Inflammatory macrophage treated with lipopolysaccharide for 1 hour (primary cell): ENCODE measurements around the gene FADS2.
"Not testable (repeated sequence)": the region's sequence is repeated elsewhere in the genome, so short reads cannot be mapped to it uniquely, and the experiment has no call there.

Experiments used
- DNase-seq, 2 donors: peaks; one replicate each; pipeline ENCODE4 v3.0.0-alpha.2; 2020 to 2022

FADS2 gene

DNA sequence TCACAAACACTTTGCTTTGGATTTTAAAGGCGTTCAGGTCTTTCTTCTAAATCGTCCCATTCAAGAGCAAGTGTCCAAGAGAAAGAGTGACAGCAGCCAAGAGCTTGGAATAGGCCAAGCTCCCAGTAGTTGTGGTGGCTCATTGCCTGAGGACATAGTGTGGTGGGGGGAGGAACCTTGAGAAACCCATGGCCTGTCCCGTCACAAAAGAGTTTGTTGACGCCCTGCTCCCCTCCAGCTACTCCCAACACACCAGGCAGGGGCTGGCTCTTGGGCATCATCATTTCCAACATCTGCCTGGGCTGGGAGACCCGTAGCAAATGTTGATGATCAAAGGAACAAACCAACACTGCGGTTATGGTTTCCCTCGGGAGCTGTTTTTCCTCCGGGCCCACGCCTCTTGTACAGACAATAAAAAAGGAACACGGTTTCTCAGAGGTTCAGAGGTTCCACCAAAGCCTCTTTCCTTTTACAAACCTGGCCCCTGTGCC, 42.5 kb downstream of the FADS2 start:
- no peak for DNase-seq

DNA sequence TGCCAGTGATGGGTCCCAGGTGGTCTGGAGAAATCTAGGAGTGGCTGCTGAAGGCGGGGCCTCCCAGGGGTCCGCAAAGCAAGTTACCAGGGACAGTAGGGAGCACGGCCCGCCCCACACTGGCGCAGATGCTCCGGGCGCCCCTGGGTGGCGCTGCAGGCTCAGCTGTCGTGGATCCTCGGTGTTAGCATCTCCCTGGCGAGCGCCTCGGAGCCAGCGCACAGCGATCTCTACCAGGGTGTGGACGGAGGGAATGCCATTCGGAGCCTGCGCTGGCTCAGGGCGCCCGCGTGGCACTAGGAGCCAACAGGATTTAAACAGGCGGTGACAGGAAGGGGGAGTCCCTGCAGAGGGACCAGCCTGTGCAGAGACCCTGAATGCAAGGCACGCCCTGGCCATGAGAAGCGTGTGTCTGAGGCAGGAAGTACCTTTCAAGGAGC, 43.1 kb downstream of the FADS2 start:
- DNase-seq, result peak; percentile 43 to 76

DNA sequence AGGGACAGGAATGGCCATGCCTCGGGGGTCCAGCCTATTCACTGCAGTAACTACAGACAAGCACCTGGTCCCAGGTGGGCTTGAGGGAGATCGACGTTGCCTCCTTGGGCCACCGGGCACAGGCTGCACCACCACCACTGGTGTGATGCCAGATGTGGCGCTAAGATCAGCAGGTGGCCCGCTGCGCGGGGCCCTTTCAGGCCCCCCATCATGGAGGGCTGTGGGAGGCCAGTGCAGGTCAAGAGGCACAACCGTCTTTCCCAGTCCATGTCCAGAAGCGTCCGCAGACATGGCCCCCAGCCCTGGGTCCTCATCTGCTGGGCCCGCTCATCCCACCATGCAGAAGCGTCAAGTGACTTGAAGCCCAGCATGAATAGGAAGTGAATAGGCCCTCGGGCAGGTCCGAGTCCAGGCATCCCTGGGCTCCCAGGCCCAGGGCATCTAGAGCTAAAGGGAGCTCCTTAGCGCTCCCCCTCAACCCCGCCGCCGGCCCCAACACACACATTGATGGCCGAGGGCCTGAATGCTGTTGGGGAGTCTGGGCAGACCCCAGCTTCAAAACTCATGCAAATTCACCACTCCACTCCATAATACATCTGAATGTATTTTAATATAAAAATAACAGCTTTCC, 45.0 kb downstream of the FADS2 start:
- no peak for DNase-seq

DNA sequence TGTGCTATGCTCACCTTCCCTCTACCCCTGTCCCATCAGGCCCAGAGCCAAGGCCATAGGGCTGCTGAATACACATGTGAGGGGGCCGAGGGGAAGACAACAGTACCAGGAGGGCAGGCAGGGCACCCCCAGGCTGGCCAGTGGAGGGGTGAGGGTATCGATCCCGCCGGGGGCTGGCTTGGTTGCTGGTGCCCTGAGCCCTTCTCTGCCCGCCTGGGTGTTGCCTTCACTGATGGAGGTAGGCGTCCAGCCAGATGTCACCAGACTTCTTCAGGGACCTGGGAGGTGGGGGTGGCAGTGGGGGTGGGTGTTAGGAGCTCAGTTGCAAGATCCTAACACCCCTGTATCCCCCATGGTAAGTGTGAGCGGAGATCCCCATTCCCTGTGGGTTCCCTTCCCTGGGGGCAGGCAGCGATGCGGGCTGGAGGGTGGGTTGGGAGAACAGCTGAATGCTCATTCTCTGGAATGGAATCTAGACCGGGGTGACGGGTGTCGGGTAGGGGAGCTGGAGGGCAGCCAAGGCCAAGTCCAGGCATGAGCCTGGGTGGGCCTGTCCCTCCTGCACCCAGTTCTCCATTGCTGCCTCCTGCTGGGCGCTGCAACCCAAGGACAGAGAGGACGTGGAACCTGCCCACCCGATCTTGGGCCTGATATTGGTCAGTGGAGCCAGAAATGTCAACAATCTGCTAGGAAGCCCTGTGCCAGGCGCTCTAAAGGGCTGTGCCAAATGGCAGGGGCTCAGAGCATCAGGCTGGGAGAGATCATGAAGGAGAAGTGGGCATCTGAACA, 45.7 kb downstream of the FADS2 start:
- no peak for DNase-seq

DNA sequence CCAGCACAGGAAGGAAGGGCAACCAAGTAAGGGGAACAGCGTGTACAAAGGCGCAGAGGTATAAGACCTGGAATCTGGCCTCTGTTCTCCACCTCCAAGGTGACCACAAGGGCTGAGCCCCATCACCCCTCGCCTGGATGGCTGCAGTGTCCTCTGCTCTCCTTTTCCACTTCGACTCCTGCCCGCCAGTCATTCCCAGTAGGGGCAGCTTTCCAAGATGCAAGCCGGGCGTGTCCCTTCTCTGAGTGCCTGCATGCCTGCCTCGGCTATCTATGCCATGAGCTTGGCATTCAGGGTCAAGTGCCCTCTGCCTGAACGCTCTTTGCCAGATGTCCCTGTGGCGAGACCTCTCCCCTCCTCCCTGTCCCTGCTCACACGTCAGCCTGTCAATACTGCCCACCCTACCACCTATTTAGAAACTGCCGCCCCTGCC, 46.3 kb downstream of the FADS2 start:
- no peak for DNase-seq

DNA sequence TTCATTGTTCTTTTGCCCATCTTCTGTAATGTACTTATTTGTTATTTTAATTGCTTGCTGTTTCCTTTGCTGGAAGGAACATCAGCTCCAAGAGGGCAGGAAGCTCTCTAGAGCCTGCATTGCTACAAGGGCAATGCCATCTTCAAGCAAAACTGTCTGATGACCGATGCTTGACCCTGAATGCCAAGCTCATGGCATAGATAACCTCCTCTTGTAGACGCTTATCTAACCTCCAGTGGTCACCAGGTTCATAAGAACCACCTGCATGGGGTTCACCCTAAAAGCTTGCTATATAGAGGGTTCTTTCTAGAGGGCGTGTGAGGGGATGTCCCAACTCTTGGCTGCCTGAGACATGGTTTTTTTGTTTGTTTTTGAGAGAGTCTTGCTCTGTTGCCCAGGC, 46.8 kb downstream of the FADS2 start:
- no peak for DNase-seq

DNA sequence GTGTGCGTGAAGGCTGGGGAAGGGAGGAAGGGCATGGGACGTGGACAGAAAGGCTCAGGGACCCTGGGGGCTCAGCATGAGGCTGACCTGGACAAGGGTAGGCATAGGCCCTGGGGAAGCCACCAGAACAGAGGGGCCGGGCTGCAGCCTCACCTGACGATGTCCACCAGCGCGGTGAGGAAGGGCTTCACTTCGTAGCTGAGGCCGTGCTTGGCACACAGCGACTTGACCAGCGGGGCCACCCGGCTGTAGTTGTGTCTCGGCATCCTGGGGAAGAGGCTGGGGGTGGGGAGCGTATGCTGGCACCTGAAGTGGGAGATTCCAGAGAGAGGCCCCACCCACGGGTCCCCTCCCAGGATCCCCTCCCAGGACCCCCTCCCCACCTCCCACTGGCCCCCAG, 47.6 kb downstream of the FADS2 start:
- no peak for DNase-seq

DNA sequence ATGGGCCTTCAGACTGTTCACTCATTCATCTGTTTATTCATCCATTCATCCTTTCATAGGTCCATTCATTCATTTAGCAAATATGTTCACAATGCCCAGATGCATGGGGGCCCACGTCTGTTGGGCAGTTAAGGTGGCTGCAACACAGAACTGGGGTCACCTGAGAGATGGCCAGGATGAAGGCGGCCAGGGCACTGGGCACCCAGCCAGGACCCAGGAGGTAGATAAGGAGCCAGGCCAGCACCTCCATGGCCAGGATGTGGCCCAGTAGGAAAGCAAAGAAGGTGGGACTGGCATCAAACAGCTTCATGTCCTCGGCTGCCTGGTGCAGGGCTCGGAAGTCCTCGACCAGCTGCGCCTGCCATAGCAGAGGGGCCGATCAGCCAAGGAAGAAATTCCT, 51.1 kb downstream of the FADS2 start:
- DNase-seq, result no peak

DNA sequence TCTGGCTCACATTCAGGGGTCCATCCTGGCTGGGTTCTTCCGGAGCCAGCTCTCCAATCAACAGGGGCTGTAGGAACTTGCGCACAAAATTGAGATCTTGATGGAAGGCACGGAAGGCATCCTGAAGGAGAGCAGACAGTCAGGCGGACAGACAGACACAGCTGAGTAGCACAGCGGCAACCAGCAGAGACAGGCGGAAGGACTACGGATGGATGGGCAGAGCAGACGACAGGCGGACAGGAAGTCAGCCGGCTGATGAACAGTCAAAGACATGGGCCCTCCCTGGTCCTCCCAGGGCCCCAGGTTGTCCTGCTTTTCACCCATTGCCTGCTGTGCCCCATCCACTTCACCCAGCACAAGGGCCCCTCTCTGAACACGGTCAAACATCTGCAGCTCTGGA, 51.9 kb downstream of the FADS2 start:
- DNase-seq, result no peak

DNA sequence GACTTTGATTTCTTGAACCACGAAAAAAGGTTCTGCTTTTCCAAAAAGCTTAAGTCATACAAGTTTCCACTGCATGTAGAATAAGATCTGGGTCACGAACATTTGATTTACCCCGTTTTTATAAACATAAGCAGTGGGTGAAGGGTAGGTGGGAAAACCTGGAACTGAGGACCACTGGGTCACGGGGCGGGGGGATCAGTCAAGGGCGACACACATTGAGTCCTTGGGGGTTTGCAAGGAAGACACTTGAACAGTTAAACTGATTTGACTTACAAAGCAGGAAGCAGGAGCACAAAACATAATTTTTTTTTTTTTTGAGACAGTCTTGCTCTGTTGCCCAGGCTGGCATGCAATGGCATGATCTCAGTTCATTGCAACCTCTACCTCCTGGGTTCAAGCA, 52.4 kb downstream of the FADS2 start:
- no peak for DNase-seq

DNA sequence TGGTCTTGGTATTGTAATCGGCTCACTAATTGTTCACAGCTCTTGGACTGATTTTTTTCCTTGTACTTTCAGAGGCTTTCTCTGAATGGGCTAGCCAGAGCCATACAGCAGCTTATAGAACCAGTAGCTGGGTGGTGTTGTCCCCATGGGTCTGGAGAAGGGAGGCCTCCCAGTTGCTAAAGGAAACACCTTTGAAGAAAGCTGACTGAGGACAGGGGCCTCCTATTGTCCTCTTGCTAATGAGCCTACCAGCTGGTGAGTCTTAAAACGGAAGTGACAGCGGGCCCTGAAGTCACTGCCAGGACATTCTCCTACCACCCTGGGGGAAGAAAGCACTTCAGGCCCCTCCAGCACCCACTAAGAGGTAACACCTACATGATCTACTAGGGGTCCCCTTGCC, 53.3 kb downstream of the FADS2 start:
- DNase-seq, result no peak

DNA sequence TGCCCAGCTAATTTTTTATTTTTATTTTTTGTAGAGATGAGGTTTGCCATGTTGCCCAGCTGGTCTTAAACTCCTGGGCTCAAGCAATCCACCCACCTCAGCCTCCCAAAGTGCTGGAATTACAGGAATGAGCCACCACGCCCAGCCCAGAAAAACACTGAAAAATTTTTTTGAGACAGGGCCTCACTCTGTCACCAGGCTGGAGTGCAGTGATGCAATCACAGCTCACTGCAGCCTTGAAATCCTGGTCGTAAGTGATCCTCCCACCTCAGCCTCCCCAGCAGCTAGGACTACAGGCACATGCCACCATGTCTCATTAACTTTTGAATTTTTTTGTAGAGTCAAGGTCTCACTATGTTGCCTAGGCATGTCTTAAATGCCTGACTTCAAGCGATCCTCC, 54.2 kb downstream of the FADS2 start:
- not testable (repeated sequence) for DNase-seq

DNA sequence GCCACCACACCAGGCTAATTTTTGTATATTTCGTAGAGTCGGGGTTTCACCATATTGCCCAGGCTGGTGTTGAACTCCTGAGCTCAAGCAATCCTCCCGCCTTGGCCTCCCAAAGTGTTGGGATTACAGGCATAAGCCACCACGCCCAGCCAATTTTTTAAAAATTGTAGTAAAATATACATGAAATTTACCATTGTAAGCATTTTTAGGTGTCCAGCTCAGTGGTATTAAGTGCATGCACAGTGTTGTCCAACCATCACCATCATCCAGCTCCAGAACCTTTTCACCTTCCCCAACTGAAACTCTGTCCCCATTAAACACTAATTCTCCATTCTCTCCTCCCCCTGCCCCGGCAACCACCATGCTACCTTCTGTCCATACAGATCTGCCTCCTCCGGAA, 54.8 kb downstream of the FADS2 start:
- DNase-seq, result no peak

DNA sequence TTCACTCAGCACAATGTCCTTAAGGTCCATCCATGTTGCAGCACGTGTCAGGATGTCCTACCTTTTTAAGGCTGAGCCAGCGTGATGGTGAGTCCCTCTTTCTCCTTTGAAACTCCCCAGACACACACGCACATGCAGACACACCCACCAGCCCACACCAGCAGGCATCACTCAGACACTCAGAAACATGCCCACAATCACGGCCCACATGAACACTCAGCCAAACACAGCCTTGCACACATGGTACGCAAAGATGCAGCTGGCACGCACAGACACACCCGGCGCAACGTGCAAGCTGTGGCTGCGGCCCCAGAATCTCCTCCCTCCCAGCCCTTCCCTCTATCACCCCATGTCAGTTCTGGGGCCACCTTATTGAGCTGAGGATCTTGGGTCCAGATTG, 55.2 kb downstream of the FADS2 start:
- DNase-seq, result no peak

DNA sequence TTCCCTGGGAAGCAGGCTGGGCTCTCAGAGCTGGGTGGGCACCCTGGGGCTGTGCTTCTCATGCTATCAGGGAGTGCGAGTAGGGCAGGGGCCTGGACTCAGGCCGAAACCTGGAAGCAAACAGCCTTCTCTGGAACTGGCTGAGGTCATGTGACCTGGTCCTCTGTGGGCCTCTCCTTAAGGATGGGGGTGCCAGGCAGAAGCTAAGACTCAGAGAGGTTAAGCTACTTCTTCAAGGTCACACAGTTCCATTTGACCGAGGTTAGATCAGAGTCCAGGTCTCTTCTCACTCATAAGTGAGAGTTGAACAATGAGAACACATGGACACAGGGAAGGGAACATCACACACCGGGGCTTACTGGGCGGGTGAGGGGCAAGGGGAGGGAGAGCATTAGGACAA, 55.8 kb downstream of the FADS2 start:
- no peak for DNase-seq

DNA sequence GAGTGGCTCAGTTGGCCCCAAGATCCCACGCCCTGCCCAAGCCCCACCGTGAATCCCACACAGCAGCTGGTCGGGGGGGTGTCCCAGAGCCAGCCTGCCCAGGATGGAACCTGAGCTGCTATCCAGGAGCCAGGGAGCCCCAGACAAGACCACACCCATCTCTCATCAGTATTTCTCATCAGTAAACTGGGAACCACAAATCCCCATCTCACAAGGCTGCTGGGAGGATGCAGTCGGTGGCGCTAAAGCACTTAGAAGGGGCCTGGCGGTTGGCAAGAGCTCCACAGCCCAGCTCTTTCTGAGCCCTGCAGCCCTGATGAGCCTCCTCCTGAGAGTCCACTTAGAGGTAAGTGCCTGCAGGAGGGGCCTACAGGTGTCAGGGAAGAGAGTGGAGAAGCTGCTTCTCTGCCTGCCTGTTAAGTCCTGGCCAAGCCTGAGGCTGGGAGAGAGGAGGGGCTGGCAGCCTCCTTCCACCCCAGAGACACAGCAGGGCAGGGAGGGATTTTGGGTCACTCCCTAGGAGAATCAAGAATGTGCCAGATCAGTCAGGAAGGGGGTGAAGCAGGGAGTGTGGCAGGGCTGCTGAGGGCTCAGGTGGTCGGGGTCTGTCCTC, 57.2 kb downstream of the FADS2 start:
- DNase-seq, result no peak

DNA sequence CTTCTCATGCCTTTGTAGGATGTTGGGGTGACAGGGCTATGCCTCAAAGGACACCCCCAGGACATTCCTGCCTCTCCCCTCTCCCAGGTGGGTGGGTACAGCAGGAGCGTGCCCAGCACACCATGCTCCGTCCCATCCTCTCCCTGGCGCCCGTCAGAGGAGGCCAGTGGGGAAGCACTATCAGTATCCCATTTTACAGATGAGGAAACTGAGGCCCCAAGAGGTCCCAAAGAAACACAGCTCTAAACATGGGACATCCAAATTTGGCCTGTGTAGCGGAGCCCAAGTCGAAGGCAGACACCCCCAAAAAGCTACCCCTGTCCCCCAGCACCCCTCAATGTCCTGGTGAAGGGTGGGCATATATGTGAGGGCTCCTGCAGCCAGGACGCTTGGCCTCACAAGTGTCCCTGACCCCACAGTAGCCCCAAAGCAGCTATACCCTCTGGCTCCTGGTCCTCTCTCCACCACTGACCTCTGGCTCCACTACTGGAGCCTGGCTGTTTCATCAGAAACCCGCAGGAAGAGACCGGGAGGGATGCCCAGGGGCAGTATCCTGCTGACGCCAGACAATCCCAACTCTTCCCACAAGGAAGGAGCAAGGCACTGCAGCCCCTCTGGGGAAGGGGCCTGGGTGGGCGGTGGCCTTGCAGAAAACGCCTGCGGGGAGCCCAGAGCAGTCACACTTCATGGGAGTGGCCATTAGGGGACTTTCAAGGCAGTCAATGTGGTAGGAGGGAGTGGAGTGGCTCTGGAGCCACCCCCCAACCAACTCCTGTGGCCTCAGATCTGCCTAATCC, 57.9 kb downstream of the FADS2 start:
- no peak for DNase-seq

DNA sequence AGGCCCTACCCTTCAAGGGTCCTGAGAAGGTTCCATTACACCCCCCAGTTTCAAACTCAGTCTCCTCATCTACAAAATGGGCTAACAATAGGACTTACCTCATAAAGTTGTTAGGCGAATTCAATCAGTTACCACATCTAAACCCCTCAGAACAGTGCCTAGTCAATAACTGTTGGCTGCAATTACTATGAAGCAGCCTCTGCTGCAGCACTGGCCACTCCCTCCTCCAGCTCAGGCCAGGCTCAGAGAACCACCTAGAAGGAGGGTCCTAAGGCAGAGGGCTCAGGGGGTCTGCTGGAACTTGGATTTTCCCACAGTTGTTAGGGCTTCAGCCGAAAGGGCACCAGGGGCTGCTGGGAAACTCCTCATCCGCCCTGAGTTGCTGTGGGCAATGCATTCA, 58.5 kb downstream of the FADS2 start:
- no peak for DNase-seq

DNA sequence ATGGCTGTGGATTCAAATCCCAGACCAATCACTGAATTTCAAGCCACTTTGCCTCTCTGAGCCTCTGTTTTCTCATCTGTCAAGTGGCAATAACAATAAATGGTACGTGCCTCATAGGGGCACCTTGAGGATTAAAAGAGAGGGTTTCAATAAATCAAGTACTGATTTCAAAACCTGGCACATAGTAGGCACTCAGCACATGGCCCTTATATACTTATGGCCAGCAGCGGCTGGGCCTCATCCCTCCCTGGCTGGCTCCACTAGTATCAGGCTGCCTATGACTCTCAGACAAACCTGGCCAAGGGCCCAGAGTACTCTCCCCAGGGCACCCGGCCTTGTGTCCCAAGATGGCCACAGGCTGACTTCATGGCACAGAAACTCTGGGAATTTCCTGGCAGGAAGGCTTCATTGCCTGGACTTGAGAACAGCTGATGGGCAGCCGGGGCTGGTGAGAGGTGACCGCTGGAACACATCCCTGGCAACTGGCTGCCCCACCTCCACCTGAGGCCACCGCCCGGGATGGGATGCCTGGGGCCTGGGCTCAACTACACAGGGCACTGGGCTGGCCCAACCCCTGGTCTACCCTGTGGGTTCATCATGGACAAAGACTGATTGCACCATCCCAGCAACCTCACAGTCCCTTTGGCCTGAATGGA, 59.9 kb downstream of the FADS2 start:
- DNase-seq, result no peak

DNA sequence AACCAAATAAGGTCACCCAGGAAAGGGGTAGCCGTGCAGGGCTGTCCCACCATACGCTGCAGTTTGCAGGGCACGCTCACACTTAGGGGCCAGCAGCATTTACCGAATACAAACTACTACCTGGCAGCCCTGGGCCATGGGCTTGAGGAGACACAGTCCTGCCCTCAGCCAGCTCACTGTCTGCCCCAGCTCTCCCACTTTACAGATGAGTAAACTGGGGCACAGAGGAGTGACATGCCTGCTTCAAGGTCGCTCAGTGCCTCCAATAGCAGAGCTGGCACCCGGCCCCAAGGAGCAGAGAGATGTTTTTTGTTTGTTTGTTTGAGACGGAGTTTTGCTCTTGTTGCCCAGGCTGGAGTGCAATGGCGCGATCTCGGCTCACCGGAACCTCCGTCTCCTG, 60.5 kb downstream of the FADS2 start:
- DNase-seq, result no peak

DNA sequence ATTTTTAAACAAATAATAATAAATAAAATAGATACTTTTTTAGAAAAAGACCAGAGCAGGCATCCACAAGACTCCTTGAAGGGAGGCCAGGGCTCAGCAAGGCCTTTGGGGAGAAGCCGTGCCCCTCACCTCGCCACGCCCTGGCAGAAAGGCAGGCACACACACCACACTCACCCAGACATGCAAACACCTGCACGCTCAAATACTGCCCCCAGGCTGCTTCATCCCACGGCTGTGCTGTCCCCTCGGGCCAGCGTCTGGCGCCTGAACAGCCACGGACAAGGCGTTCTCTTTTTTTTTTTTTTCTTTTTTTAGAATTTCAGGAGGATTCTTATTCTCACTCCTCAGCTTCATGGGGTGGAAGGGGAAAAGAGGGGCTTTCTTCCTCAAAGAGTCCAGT, 61.7 kb downstream of the FADS2 start:
- DNase-seq, result no peak

DNA sequence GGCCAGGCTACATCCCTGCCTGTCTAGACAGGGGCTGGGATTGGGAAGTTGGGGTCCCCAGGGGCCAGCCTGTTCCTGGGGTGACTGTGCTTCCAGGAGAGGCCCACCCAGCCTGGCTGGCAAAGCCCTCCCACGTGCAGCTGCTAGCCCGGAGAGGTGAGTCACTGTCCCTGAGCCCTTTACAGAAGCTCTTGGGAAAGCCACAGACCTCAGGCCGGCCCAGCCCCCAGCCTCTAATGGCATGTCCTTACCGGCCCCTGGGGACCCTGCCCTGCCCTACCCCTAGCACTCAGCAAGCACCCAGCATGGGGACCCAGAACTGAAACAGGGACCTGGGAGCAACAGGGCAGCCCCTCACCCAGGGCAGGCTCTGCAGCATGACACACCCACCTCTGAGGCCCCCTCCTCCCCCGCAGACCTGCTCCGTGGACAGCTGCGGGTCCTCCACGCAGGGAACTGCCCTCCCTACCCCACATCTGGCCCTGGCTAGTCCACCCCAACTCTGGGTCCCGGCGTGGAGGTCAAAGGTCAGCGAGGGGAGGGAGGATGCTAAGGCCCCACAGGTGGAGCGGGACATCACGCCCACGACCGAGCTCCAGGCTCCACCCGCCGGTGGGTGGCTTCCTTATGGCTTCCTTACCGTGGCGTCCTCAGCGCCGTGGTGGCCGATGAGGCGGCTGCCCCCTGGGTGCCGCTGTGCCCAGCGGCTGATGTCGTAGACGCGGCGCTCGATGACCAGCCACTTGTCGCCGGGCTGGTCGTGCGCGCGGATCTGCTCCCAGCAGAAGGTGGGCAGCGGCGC, 62.6 kb downstream of the FADS2 start:
- peak; percentile 41 to 55 for DNase-seq
